K562 (cell line): Measurements from ENCODE around the gene ETV2. TPM values are rescaled to one million over a fixed set of nuclear protein-coding genes. Genes with fewer than 3 reads are reported as not detected.

ENCODE experiments used
- C11orf30 ChIP-seq: fragments of 450-650 bp; IDR thresholded peaks from 2 replicates; pipeline ENCODE4 v1.6.1; 2016; ENCODE audit warnings: low read depth, mild to moderate bottlenecking
- E2F4 ChIP-seq: sonication (generic); formaldehyde crosslinking; IDR thresholded peaks from 2 replicates; pipeline ENCODE4 v1.8.0; 2022; ENCODE audit warnings: mild to moderate bottlenecking, low read depth, missing genetic modification reagents
- KLF6 ChIP-seq: fragments of 250-450 bp; sonication (Bioruptor Pico); IDR thresholded peaks from 2 replicates; pipeline ENCODE4 v1.4.0; 2020; ENCODE audit warnings: mild to moderate bottlenecking, moderate library complexity, borderline replicate concordance
- NCOA1 ChIP-seq: fragments of 450-650 bp; IDR thresholded peaks from 2 replicates; pipeline ENCODE4 v1.6.1; 2016; ENCODE audit warnings: low read depth
- NR2C2 ChIP-seq, 2 experiments: fragments of 200-800 bp in 1 of 2; sonication (Bioruptor generic) in 1 of 2; sonication (generic) in 1 of 2; formaldehyde crosslinking in 1 of 2; IDR thresholded peaks; 2 replicates each; pipeline versions ENCODE4 v1.6.1 to v1.8.0; 2016 to 2022; ENCODE audit warnings: mild to moderate bottlenecking in 1 of 2, missing compliant biosample characterization in 1 of 2, missing genetic modification characterization in 1 of 2, missing genetic modification reagents in 1 of 2
- RREB1 ChIP-seq: fragments of 250-450 bp; sonication (Bioruptor Pico); IDR thresholded peaks from 2 replicates; pipeline ENCODE4 v1.4.0; 2020
- SLC30A9 ChIP-seq: fragments of 250-450 bp; sonication (Bioruptor Pico); IDR thresholded peaks from 2 replicates; pipeline ENCODE4 v1.8.0; 2022; ENCODE audit warnings: mild to moderate bottlenecking, moderate library complexity
- TRIM24 ChIP-seq, 2 experiments: fragments of 450-650 bp; IDR thresholded peaks; 2 replicates each; pipeline ENCODE4 v1.6.1; 2016
- ZNF274 ChIP-seq: IDR thresholded peaks from 2 replicates; pipeline ENCODE4 v1.6.1; 2011; ENCODE audit warnings: low read depth, mild to moderate bottlenecking, low read length, moderate library complexity, borderline replicate concordance
- ZNF311 ChIP-seq: fragments of 250-450 bp; sonication (Bioruptor Pico); IDR thresholded peaks from 2 replicates; pipeline ENCODE4 v1.4.0; 2020; ENCODE audit warnings: mild to moderate bottlenecking, moderate library complexity
- ZNF518B ChIP-seq: fragments of 250-450 bp; sonication (Bioruptor Pico); IDR thresholded peaks from 2 replicates; pipeline ENCODE4 v1.5.0; 2021; ENCODE audit warnings: mild to moderate bottlenecking, moderate library complexity
- polyA plus RNA-seq, 8 experiments: library from polyadenylated mRNA; depleted of rRNA in 4 of 8; stranded (reverse) in 5 of 8; unstranded in 3 of 8; fragments of >200 nt; fragmentation: Nextera tagmentation in 2 of 8; fragmentation: Illumina TruSeq in 1 of 8; extraction: Ambion mirVana in 2 of 8; extraction: Trizol in 1 of 8; gene quantifications; 2 replicates each; pipeline versions ENCODE4 v1.2.1 to v1.2.3, GENCODE V29; 2011 to 2014; ENCODE audit warnings: inconsistent platforms in 1 of 8, missing spikeins in 1 of 8
- total RNA-seq, 7 experiments: library from RNA; depleted of rRNA in 6 of 7; stranded (reverse); fragments of >200 nt in 6 of 7; fragmentation: Illumina TruSeq in 2 of 7; extraction: Trizol in 2 of 7; gene quantifications; 2 replicates each; pipeline versions ENCODE4 v1.2.1 to v1.2.3, GENCODE V29; 2011 to 2021; ENCODE audit warnings: low replicate concordance in 1 of 7
- TF ChIP-seq, protein P1 (sequence below): IDR thresholded peaks from 3 replicates; pipeline ENCODE4 v1.6.1; 2011; ENCODE audit warnings: borderline replicate concordance, mild to moderate bottlenecking; ENCODE audit not compliant: insufficient read length, insufficient read depth

The ETV2 gene
- total and polyA plus RNA-seq, 9 of the 15 experiments (the other 6 are each of a cell fraction or from before 2014, with no cell fraction given), result 0.11 to 3.7 (median 0.55) TPM

- TF ChIP-seq ZNF518B (CRISPR knock-in tag), result no peak
- TF ChIP-seq E2F4 (CRISPR knock-in tag), result peak; percentile 83
- TF ChIP-seq KLF6 (CRISPR knock-in tag), result no peak
- TF ChIP-seq NCOA1, result no peak
- no peak for TF ChIP-seq SLC30A9
- no peak for TF ChIP-seq C11orf30
- peak; percentile 84 for TF ChIP-seq NR2C2 (CRISPR knock-in tag; IDR thresholded peaks at IDR 0.05)
- no peak for TF ChIP-seq NR2C2 (tag; IDR thresholded peaks at IDR 0.05)
- peak in 1 of 2 experiments; percentile 61; a peak in 1 of 4 replicates for TF ChIP-seq TRIM24 (IDR thresholded peaks at IDR 0.05)
- TF ChIP-seq, protein P1, sequence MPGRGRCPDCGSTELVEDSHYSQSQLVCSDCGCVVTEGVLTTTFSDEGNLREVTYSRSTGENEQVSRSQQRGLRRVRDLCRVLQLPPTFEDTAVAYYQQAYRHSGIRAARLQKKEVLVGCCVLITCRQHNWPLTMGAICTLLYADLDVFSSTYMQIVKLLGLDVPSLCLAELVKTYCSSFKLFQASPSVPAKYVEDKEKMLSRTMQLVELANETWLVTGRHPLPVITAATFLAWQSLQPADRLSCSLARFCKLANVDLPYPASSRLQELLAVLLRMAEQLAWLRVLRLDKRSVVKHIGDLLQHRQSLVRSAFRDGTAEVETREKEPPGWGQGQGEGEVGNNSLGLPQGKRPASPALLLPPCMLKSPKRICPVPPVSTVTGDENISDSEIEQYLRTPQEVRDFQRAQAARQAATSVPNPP, result no peak
- 0 out of 2 replicates have a peak, but pooled peaks have one; percentile 63 for TF ChIP-seq ZNF311 (CRISPR knock-in tag)
- no peak for TF ChIP-seq ZNF274
- TF ChIP-seq RREB1 (CRISPR knock-in tag), result no peak
Observed at GRCh38 chr19:35643255-35644205, 2.0 kb downstream of the ETV2 start (continued).
